Stimulated activated CD8-positive, alpha-beta memory T cell treated with anti-CD3 and anti-CD28 coated beads, Interleukin-4, amount 100 ng/mL, for 1 hour (primary cell): ENCODE data around the gene NAGLU.

Source experiments
- DNase-seq, 2 donors: peaks; one replicate each; pipeline ENCODE4 v3.0.0-alpha.2; 2020; ENCODE audit warnings: low read depth in 2 of 2, low spot score in 1 of 2

Gene NAGLU

GRCh38 chr17:42590886-42591285 is 54.8 kb downstream of the NAGLU start:
- DNase-seq, result no peak

- no peak for DNase-seq
These were observed 55.4 kb downstream of the NAGLU start for GRCh38 chr17:42591411-42591810.
